ENCODE measurements around the gene RAD51B. TPM values are rescaled to one million over a fixed set of nuclear protein-coding genes. Genes with fewer than 3 reads are reported as not detected.

RAD51B gene
- total RNA-seq, 5 donors from 2014 or later (not counting 1 experiment from before 2014, with no cell fraction given) = 25.4 to 47.9 (median 30.0) TPM

DNA sequence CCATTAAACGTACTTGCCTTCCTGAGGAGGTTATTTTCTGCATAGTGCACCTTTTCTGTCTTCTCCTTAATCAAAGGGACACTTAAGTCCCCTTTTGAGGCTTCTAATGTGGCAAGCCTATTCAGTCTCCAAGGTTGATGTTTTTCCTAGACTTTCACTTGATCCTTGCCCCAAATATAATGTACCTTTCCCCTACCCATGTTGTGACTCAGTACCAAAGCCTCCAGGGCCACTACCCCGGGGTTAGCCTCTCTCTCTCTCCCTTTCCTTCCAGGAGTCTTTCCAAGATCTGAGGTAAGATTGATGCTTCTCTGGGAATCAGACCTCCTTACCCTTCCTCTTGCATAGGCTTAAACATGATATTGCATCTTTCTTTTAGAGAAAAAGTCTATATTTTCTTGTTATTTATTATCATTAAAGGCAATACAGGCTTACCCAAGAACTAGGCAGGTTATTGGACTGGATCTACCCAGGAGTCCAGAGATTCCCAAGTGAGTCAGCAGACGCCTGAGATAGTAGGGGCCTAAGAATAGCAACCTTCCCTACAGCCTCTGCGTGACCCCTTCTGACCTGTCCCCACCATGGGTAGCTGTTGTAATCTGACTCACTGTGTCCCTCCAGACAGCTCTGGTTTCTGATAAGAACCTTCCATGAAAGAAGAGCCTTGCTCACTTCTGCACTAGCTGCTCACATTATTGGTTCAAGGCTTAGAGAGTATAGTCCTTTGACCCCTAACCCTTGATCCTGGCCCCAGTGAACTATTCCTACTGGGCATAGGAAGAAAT is 800.4 kb downstream of the RAD51B start:
- Mint-ChIP-seq H3K27me3 (no peaks in the 10 kb centered on the region), H3K4me1 (peaks cover 3 to 18% (median 7%) of the 10 kb centered on the region in 3 donors), H3K9me3 (peaks cover 17 to 29% (median 25%) of the 10 kb centered on the region in 3 donors), H3K4me3 (no peak overlapping the region), H3K27ac (no peak overlapping the region), H3K36me3 (peaks cover 22% of the 10 kb centered on the region)
- H3K4me1 ChIP-seq (ENCODE audit: control insufficient read depth in 1 of 2, extremely low read depth in 1 of 2, insufficient read depth in 2 of 2, low read length in 2 of 2) = peaks cover 0 to 2% of the 10 kb centered on the region in 2 experiments
- POLR2A ChIA-PET = no interaction called here
- H3K9me3 ChIP-seq = peaks cover 2% of the 10 kb centered on the region
- DNase-seq (no peak), ATAC-seq (replicated peaks in 1 of 4) (no peak)
- H3K4me3 ChIP-seq (ENCODE audit: control insufficient read depth in 1 of 2, extremely low read depth in 1 of 2, low read length in 1 of 2) = no peak overlapping the region
- no peak overlapping the region for H3K27ac ChIP-seq (ENCODE audit: low read length)
- no peaks in the 10 kb centered on the region for H3K27me3 ChIP-seq (replicated peaks in 1 of 2; ENCODE audit: control insufficient read depth in 2 of 2, extremely low read depth in 1 of 2, insufficient read depth in 2 of 2, low read length in 1 of 2)
- CTCF ChIA-PET = no interaction called here
- no peaks in the 10 kb centered on the region for H3K36me3 ChIP-seq (ENCODE audit: control insufficient read depth in 2 of 2, extremely low read depth in 1 of 2, insufficient read depth in 1 of 2, low read length in 1 of 2)
- 83% methylated on average over 1 of the region's 4 CpGs for WGBS (ENCODE audit: insufficient coverage)

- peaks cover 9 to 19% (median 17%) of the 10 kb centered on the region in 3 donors for H3K9me3 Mint-ChIP-seq
- peaks cover 13% of the 10 kb centered on the region for H3K36me3 Mint-ChIP-seq
- H3K36me3 ChIP-seq (ENCODE audit: control insufficient read depth in 2 of 2, extremely low read depth in 1 of 2, insufficient read depth in 1 of 2, low read length in 1 of 2) = no peaks in the 10 kb centered on the region
- POLR2A ChIA-PET = no interaction called here
- H3K9me3 ChIP-seq = peaks cover 2% of the 10 kb centered on the region
- H3K27me3 ChIP-seq (replicated peaks in 1 of 2; ENCODE audit: control insufficient read depth in 2 of 2, extremely low read depth in 1 of 2, insufficient read depth in 2 of 2, low read length in 1 of 2) = no peaks in the 10 kb centered on the region
- no peak overlapping the region for H3K4me3 Mint-ChIP-seq
- H3K4me3 ChIP-seq (ENCODE audit: control insufficient read depth in 1 of 2, extremely low read depth in 1 of 2, low read length in 1 of 2) = no peak overlapping the region
- 95% methylated on average over 6 of the region's 6 CpGs for WGBS (ENCODE audit: insufficient coverage)
- H3K27ac Mint-ChIP-seq = no peak overlapping the region
- H3K4me1 Mint-ChIP-seq = peaks cover 3 to 24% (median 7%) of the 10 kb centered on the region in 3 donors
- CTCF ChIA-PET = no interaction called here
- DNase-seq = no peak
- no peak overlapping the region for H3K27ac ChIP-seq (ENCODE audit: low read length)
- H3K27me3 Mint-ChIP-seq = no peaks in the 10 kb centered on the region
- no peak for ATAC-seq (replicated peaks in 1 of 4)
- H3K4me1 ChIP-seq (ENCODE audit: control insufficient read depth in 1 of 2, extremely low read depth in 1 of 2, insufficient read depth in 2 of 2, low read length in 2 of 2) = peaks cover 0 to 2% of the 10 kb centered on the region in 2 experiments
Observed at GRCh38 chr14:68621400-68622365, 802.1 kb downstream of the RAD51B start.

- H3K27ac Mint-ChIP-seq = no peak overlapping the region
- no peak overlapping the region for H3K4me3 Mint-ChIP-seq
- Histone ChIP-seq H3K27ac (ENCODE audit: low read length) (no peak overlapping the region), H3K4me3 (ENCODE audit: control insufficient read depth in 1 of 2, extremely low read depth in 1 of 2, low read length in 1 of 2) (no peak overlapping the region), H3K4me1 (ENCODE audit: control insufficient read depth in 1 of 2, extremely low read depth in 1 of 2, insufficient read depth in 2 of 2, low read length in 2 of 2) (peaks cover 5 to 6% of the 10 kb centered on the region in 2 experiments), H3K36me3 (ENCODE audit: control insufficient read depth in 2 of 2, extremely low read depth in 1 of 2, insufficient read depth in 1 of 2, low read length in 1 of 2) (no peaks in the 10 kb centered on the region), H3K9me3 (no peaks in the 10 kb centered on the region), H3K27me3 (replicated peaks in 1 of 2; ENCODE audit: control insufficient read depth in 2 of 2, extremely low read depth in 1 of 2, insufficient read depth in 2 of 2, low read length in 1 of 2) (no peaks in the 10 kb centered on the region)
- ChIA-PET CTCF (no interaction called here), POLR2A (no interaction called here)
- WGBS (ENCODE audit: insufficient coverage) = no CpG with 5 or more reads among the region's 5 CpGs
- peaks cover 9% of the 10 kb centered on the region for H3K36me3 Mint-ChIP-seq
- H3K9me3 Mint-ChIP-seq = peaks cover 6 to 7% (median 6%) of the 10 kb centered on the region in 3 donors
- peaks cover 6 to 30% (median 15%) of the 10 kb centered on the region in 3 donors for H3K4me1 Mint-ChIP-seq
- DNase-seq = no peak
- no peak for ATAC-seq (replicated peaks in 1 of 4)
- H3K27me3 Mint-ChIP-seq = no peaks in the 10 kb centered on the region
Observed at GRCh38 chr14:68622856-68623255, 803.3 kb downstream of the RAD51B start.

GRCh38 chr14:68623307-68623706 is 803.7 kb downstream of the RAD51B start:
- DNase-seq (no peak), ATAC-seq (replicated peaks in 1 of 4) (no peak)
- ChIA-PET CTCF (no interaction called here), POLR2A (no interaction called here)
- Mint-ChIP-seq H3K27me3 (no peaks in the 10 kb centered on the region), H3K9me3 (peaks cover 2 to 6% (median 4%) of the 10 kb centered on the region in 3 donors), H3K27ac (no peak overlapping the region), H3K4me3 (no peak overlapping the region), H3K4me1 (peaks cover 7 to 29% (median 16%) of the 10 kb centered on the region in 3 donors), H3K36me3 (peaks cover 8% of the 10 kb centered on the region)
- Histone ChIP-seq H3K27ac (ENCODE audit: low read length) (no peak overlapping the region), H3K9me3 (no peaks in the 10 kb centered on the region), H3K4me1 (ENCODE audit: control insufficient read depth in 1 of 2, extremely low read depth in 1 of 2, insufficient read depth in 2 of 2, low read length in 2 of 2) (peaks cover 5 to 11% of the 10 kb centered on the region in 2 experiments), H3K36me3 (ENCODE audit: control insufficient read depth in 2 of 2, extremely low read depth in 1 of 2, insufficient read depth in 1 of 2, low read length in 1 of 2) (no peaks in the 10 kb centered on the region), H3K27me3 (replicated peaks in 1 of 2; ENCODE audit: control insufficient read depth in 2 of 2, extremely low read depth in 1 of 2, insufficient read depth in 2 of 2, low read length in 1 of 2) (no peaks in the 10 kb centered on the region), H3K4me3 (ENCODE audit: control insufficient read depth in 1 of 2, extremely low read depth in 1 of 2, low read length in 1 of 2) (no peak overlapping the region)
- no CpG with 5 or more reads among the region's 3 CpGs for WGBS (ENCODE audit: insufficient coverage)

GRCh38 chr14:68623826-68624225 is 804.2 kb downstream of the RAD51B start:
- no peak overlapping the region for H3K27ac ChIP-seq (ENCODE audit: low read length)
- DNase-seq (no peak), ATAC-seq (replicated peaks in 1 of 4) (no peak)
- H3K36me3 Mint-ChIP-seq = peaks cover 3% of the 10 kb centered on the region
- no peak overlapping the region for H3K27ac Mint-ChIP-seq
- peaks cover 5 to 16% of the 10 kb centered on the region in 2 experiments for H3K4me1 ChIP-seq (ENCODE audit: control insufficient read depth in 1 of 2, extremely low read depth in 1 of 2, insufficient read depth in 2 of 2, low read length in 2 of 2)
- H3K27me3 Mint-ChIP-seq = no peaks in the 10 kb centered on the region
- peaks cover 8 to 27% (median 20%) of the 10 kb centered on the region in 3 donors for H3K4me1 Mint-ChIP-seq
- peaks cover 0 to under 1% (median 0%) of the 10 kb centered on the region in 3 donors for H3K9me3 Mint-ChIP-seq
- H3K9me3 ChIP-seq = no peaks in the 10 kb centered on the region
- WGBS (ENCODE audit: insufficient coverage) = no CpG with 5 or more reads among the region's 3 CpGs
- CTCF ChIA-PET = no interaction called here
- POLR2A ChIA-PET = no interaction called here
- H3K4me3 Mint-ChIP-seq = no peak overlapping the region
- no peak overlapping the region for H3K4me3 ChIP-seq (ENCODE audit: control insufficient read depth in 1 of 2, extremely low read depth in 1 of 2, low read length in 1 of 2)
- no peaks in the 10 kb centered on the region for H3K27me3 ChIP-seq (replicated peaks in 1 of 2; ENCODE audit: control insufficient read depth in 2 of 2, extremely low read depth in 1 of 2, insufficient read depth in 2 of 2, low read length in 1 of 2)
- H3K36me3 ChIP-seq (ENCODE audit: control insufficient read depth in 2 of 2, extremely low read depth in 1 of 2, insufficient read depth in 1 of 2, low read length in 1 of 2) = no peaks in the 10 kb centered on the region

- peaks cover 2% of the 10 kb centered on the region for H3K36me3 Mint-ChIP-seq
- H3K27me3 Mint-ChIP-seq = no peaks in the 10 kb centered on the region
- POLR2A ChIA-PET = no interaction called here
- H3K4me1 Mint-ChIP-seq = peaks cover 13 to 31% (median 24%) of the 10 kb centered on the region in 3 donors
- DNase-seq = no peak
- no CpG with 5 or more reads among the region's 11 CpGs for WGBS (ENCODE audit: insufficient coverage)
- H3K27me3 ChIP-seq (replicated peaks in 1 of 2; ENCODE audit: control insufficient read depth in 2 of 2, extremely low read depth in 1 of 2, insufficient read depth in 2 of 2, low read length in 1 of 2) = no peaks in the 10 kb centered on the region
- H3K9me3 Mint-ChIP-seq = no peaks in the 10 kb centered on the region
- H3K36me3 ChIP-seq (ENCODE audit: control insufficient read depth in 2 of 2, extremely low read depth in 1 of 2, insufficient read depth in 1 of 2, low read length in 1 of 2) = no peaks in the 10 kb centered on the region
- H3K4me3 Mint-ChIP-seq = no peak overlapping the region
- H3K4me1 ChIP-seq (ENCODE audit: control insufficient read depth in 1 of 2, extremely low read depth in 1 of 2, insufficient read depth in 2 of 2, low read length in 2 of 2) = peaks cover 8 to 21% of the 10 kb centered on the region in 2 experiments
- no peak for ATAC-seq (replicated peaks in 1 of 4)
- H3K4me3 ChIP-seq (ENCODE audit: control insufficient read depth in 1 of 2, extremely low read depth in 1 of 2, low read length in 1 of 2) = no peak overlapping the region
- H3K9me3 ChIP-seq = no peaks in the 10 kb centered on the region
- CTCF ChIA-PET = interaction anchor here in 1 of 2 donors (0.6 kb wide), 1 partner anchor 174 kb away, joined by 6 read pairs; no protein-coding TSS in a partner anchor
- H3K27ac ChIP-seq (ENCODE audit: low read length) = no peak overlapping the region
- no peak overlapping the region for H3K27ac Mint-ChIP-seq
Observed at GRCh38 chr14:68624541-68625220, 805.1 kb downstream of the RAD51B start.
